Kidney (tissue), 14 donors: Measurements from ENCODE around the gene NLRC5. TPM values are rescaled to one million over a fixed set of nuclear protein-coding genes. Genes with fewer than 3 reads are reported as not detected.

Experiments used
- DNase-seq, 5 donors: peaks; one replicate each; pipeline ENCODE4 v3.0.0-alpha.2; 2013 to 2020
- FAIRE-seq: peaks from 2 replicates; lab custom pipeline; 2012; peaks lifted over from hg19 to GRCh38; lab: Jason Lieb, UNC
- H3K27ac ChIP-seq, 2 donors: one replicate each; pipeline ENCODE4 v1.7.0; 2013; ENCODE audit warnings: low read depth in 2 of 2, low read length in 2 of 2, inconsistent platforms in 1 of 2
- H3K27me3 ChIP-seq: one replicate; pipeline ENCODE4 v1.7.1; 2013; ENCODE audit warnings: low read length, inconsistent platforms; ENCODE audit not compliant: control insufficient read depth, insufficient read depth
- H3K36me3 ChIP-seq, 3 donors: one replicate each; pipeline versions ENCODE4 v1.7.0 to v1.7.1; 2013; ENCODE audit warnings: low read length in 3 of 3, control low read depth in 1 of 3, inconsistent platforms in 1 of 3; ENCODE audit not compliant: insufficient read depth in 3 of 3, control insufficient read depth in 2 of 3
- H3K4me1 ChIP-seq, 3 donors: one replicate each; pipeline versions ENCODE4 v1.7.0 to v1.7.1; 2013; ENCODE audit warnings: low read length in 3 of 3, inconsistent platforms in 1 of 3, low read depth in 1 of 3; ENCODE audit not compliant: control insufficient read depth in 2 of 3, insufficient read depth in 2 of 3
- H3K4me3 ChIP-seq, 3 donors: one replicate each; pipeline versions ENCODE4 v1.7.0 to v1.8.1; 2013; ENCODE audit warnings: low read length in 3 of 3, control low read depth in 1 of 3, inconsistent platforms in 1 of 3
- H3K9ac ChIP-seq, 3 donors: one replicate each; pipeline versions ENCODE4 v1.7.0 to v1.7.1; 2013; ENCODE audit warnings: low read length in 3 of 3, control low read depth in 1 of 3, inconsistent platforms in 1 of 3
- H3K9me3 ChIP-seq, 3 donors: one replicate each; pipeline versions ENCODE4 v1.7.0 to v1.7.1; 2013; ENCODE audit warnings: low read length in 3 of 3, control low read depth in 1 of 3, inconsistent platforms in 1 of 3; ENCODE audit not compliant: control insufficient read depth in 2 of 3, insufficient read depth in 1 of 3
- intact Hi-C: fragments of 100-400 bp; cut with DNase I; formaldehyde crosslinking; loops from one replicate; pipeline ENCODE4 v1.11.1; 2022
- polyA plus RNA-seq: library from polyadenylated mRNA; stranded (reverse); fragments of 350-450 nt; fragmentation: Illumina TruSeq; extraction: RNeasy Lipid Tissue Mini Kit (QIAGEN cat#74804); gene quantifications from one replicate; pipeline ENCODE4 v1.2.3, GENCODE V29; 2014; ENCODE audit warnings: low read depth, low replicate concordance; ENCODE audit not compliant: insufficient read depth
- total RNA-seq: library from RNA; stranded (reverse); fragmentation: NEBNext Ultra II Directional; extraction: Animal tissue kit (Norgen Biotek cat#: 25700); gene quantifications from one replicate; pipeline ENCODE4 v1.2.1, GENCODE V29; 2021
- TF ChIP-seq, protein P1 (sequence below): IDR thresholded peaks from 3 replicates; pipeline ENCODE4 v1.5.1; 2012; ENCODE audit warnings: mild to moderate bottlenecking, moderate library complexity, borderline replicate concordance; ENCODE audit not compliant: insufficient read depth; ENCODE audit errors: extremely low read depth
- donor health status: control.
- donor health status: control.
- donor health status: control.
- donor health status: control.
- donor health status: control.
- donor health status: DM: yes; HTN: yes; CAD: no.
- donor health status: Normal renal cell carcinoma (clear cell type).

The NLRC5 gene
- total and polyA plus RNA-seq, 2 donors from 2014 or later: 7.1 to 55.6 TPM

- FAIRE-seq (no peak), DNase-seq (peak in 1 of 5 donors; percentile 11)
- Histone ChIP-seq H3K9me3 (no peaks in the 10 kb centered on the region), H3K36me3 (no peaks in the 10 kb centered on the region), H3K4me3 (no peak overlapping the region), H3K9ac (no peak overlapping the region), H3K4me1 (no peaks in the 10 kb centered on the region), H3K27me3 (no peaks in the 10 kb centered on the region), H3K27ac (no peak overlapping the region)
- intact Hi-C loops: no loop called here
- TF ChIP-seq, protein P1, sequence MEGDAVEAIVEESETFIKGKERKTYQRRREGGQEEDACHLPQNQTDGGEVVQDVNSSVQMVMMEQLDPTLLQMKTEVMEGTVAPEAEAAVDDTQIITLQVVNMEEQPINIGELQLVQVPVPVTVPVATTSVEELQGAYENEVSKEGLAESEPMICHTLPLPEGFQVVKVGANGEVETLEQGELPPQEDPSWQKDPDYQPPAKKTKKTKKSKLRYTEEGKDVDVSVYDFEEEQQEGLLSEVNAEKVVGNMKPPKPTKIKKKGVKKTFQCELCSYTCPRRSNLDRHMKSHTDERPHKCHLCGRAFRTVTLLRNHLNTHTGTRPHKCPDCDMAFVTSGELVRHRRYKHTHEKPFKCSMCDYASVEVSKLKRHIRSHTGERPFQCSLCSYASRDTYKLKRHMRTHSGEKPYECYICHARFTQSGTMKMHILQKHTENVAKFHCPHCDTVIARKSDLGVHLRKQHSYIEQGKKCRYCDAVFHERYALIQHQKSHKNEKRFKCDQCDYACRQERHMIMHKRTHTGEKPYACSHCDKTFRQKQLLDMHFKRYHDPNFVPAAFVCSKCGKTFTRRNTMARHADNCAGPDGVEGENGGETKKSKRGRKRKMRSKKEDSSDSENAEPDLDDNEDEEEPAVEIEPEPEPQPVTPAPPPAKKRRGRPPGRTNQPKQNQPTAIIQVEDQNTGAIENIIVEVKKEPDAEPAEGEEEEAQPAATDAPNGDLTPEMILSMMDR: no peak
Measured at GRCh38 chr16:57031156-57031555, 41.8 kb downstream of the NLRC5 start.

- DNase-seq (no peak), FAIRE-seq (no peak)
- Histone ChIP-seq H3K27ac (no peak overlapping the region), H3K4me3 (no peak overlapping the region), H3K9ac (no peak overlapping the region), H3K9me3 (no peaks in the 10 kb centered on the region), H3K4me1 (no peaks in the 10 kb centered on the region), H3K27me3 (no peaks in the 10 kb centered on the region), H3K36me3 (no peaks in the 10 kb centered on the region)
- intact Hi-C loops: no loop called here
- TF ChIP-seq, protein P1: no peak
Measured at GRCh38 chr16:57032346-57032745, 43.0 kb downstream of the NLRC5 start.

DNA sequence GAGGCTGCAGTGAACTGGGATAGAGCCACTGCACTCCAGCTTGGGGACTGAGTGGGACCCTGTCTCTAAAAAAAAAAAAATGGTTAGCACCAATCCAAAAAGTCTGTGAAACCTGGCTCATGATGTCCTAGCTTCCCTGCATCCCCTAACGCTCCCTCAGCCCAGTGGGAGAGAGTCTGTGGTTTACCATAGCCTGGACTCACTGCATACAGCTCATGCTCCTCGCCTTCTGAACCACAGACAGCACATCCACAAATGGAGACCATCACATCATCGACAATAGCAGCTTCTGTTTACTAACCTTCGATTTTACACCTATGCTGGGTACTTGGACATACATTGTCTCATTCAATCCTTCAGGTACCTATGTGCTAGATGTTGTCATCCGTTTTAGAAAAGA, 43.6 kb downstream of the NLRC5 start:
- H3K36me3 ChIP-seq: no peaks in the 10 kb centered on the region
- H3K9ac ChIP-seq: no peak overlapping the region
- H3K4me3 ChIP-seq: no peak overlapping the region
- TF ChIP-seq, protein P1: no peak
- H3K9me3 ChIP-seq: no peaks in the 10 kb centered on the region
- H3K4me1 ChIP-seq: no peaks in the 10 kb centered on the region
- no peak for FAIRE-seq
- intact Hi-C loops: no loop called here
- no peak overlapping the region for H3K27ac ChIP-seq
- DNase-seq: no peak
- no peaks in the 10 kb centered on the region for H3K27me3 ChIP-seq

DNA sequence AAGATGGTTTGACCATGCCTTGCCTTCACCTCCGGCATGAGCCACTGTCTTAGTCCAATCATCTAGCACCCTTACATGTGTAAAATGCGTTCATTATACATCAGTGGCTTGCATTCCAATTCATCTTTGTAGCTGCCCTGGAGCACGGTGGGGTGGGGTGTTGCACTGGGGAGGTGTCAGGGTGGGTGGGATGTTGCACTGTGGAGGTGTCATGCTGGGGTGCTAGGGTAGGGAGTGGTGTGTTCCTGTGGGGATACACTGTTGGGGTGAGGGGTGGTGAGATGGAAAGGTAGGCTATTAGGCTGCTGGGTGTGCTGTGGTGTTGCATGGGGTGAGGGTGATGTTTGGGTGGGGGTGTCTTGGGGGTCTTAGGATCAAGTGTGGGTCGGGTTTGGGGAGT, 47.0 kb downstream of the NLRC5 start:
- DNase-seq (no peak), FAIRE-seq (no peak)
- H3K9ac ChIP-seq: no peak overlapping the region
- H3K4me1 ChIP-seq: peaks cover 0 to 7% (median 0%) of the 10 kb centered on the region in 3 donors
- H3K4me3 ChIP-seq: no peak overlapping the region
- TF ChIP-seq, protein P1: no peak
- no peaks in the 10 kb centered on the region for H3K9me3 ChIP-seq
- no peaks in the 10 kb centered on the region for H3K27me3 ChIP-seq
- no peaks in the 10 kb centered on the region for H3K36me3 ChIP-seq
- intact Hi-C loops: no loop called here
- no peak overlapping the region for H3K27ac ChIP-seq
